WTC11 (cell line): ENCODE measurements around the gene VPS39. TPM values are rescaled to one million over a fixed set of nuclear protein-coding genes. Genes with fewer than 3 reads are reported as not detected.

Experiments used
- ATAC-seq: fragments of 200-7000 bp; cut with Tn5 transposase; 2 replicates; pipeline ENCODE4 v1.10.0; 2021; ENCODE audit warnings: mild to moderate bottlenecking, moderate library complexity
- CTCF ChIA-PET: fragments of 300-600 bp; sonication (Branson Sonifier 250); formaldehyde crosslinking; loops from one replicate; lab custom pipeline; 2021; ENCODE audit warnings: antibody characterized with exemption; lab: Charles Lee
- POLR2A ChIA-PET: fragments of 350-600 bp; sonication (Branson Sonifier 250); formaldehyde crosslinking; loops from one replicate; lab custom pipeline; 2021; ENCODE audit warnings: antibody characterized with exemption; lab: Charles Lee
- DNase-seq: peaks from one replicate; pipeline ENCODE4 v3.0.0; 2021; ENCODE audit warnings: low spot score
- H3K27ac Mint-ChIP-seq: 2 replicates; pipeline ENCODE4 v1.8.0; 2021; ENCODE audit warnings: mixed read lengths
- H3K27me3 Mint-ChIP-seq: 2 replicates; pipeline ENCODE4 v1.8.0; 2021; ENCODE audit warnings: low read depth, mild to moderate bottlenecking, moderate library complexity, mixed read lengths
- H3K36me3 Mint-ChIP-seq: 2 replicates; pipeline ENCODE4 v1.8.0; 2021; ENCODE audit warnings: mixed read lengths
- H3K4me1 Mint-ChIP-seq: 2 replicates; pipeline ENCODE4 v1.8.0; 2022; ENCODE audit warnings: mixed read lengths
- H3K4me3 Mint-ChIP-seq: 2 replicates; pipeline ENCODE4 v1.8.0; 2021; ENCODE audit warnings: mild to moderate bottlenecking, moderate library complexity, mixed read lengths
- H3K9me3 Mint-ChIP-seq: 2 replicates; pipeline ENCODE4 v1.8.0; 2021; ENCODE audit warnings: mixed read lengths
- ATF1 ChIP-seq: sonication (generic); formaldehyde crosslinking; IDR thresholded peaks from 2 replicates; pipeline ENCODE4 v1.8.1; 2023; ENCODE audit warnings: mild to moderate bottlenecking, moderate library complexity, missing genetic modification reagents
- FOXP1 ChIP-seq: sonication (generic); formaldehyde crosslinking; IDR thresholded peaks from 2 replicates; pipeline ENCODE4 v1.8.0; 2022; ENCODE audit warnings: missing genetic modification reagents, mild to moderate bottlenecking, moderate library complexity, borderline replicate concordance
- GRHL2 ChIP-seq: fragments of 250-450 bp; sonication (Bioruptor Pico); IDR thresholded peaks from 2 replicates; pipeline ENCODE4 v1.8.0; 2022; ENCODE audit warnings: mild to moderate bottlenecking, moderate library complexity; ENCODE audit not compliant: insufficient replicate concordance, severe bottlenecking
- SMAD4 ChIP-seq: sonication (generic); formaldehyde crosslinking; IDR thresholded peaks from 2 replicates; pipeline ENCODE4 v1.8.0; 2022; ENCODE audit warnings: mild to moderate bottlenecking, missing genetic modification reagents
- ZNF138 ChIP-seq: sonication (generic); formaldehyde crosslinking; conservative IDR thresholded peaks from 2 replicates; pipeline ENCODE4 v1.8.1; 2022; ENCODE audit warnings: mild to moderate bottlenecking, moderate library complexity, missing genetic modification reagents
- ZNF232 ChIP-seq: sonication (generic); formaldehyde crosslinking; IDR thresholded peaks from 2 replicates; pipeline ENCODE4 v1.8.0; 2022; ENCODE audit warnings: mild to moderate bottlenecking, missing genetic modification reagents
- ZNF671 ChIP-seq: fragments of 250-450 bp; sonication (Bioruptor Pico); IDR thresholded peaks from 2 replicates; pipeline ENCODE4 v1.8.0; 2021; ENCODE audit warnings: mild to moderate bottlenecking
- total RNA-seq: library from RNA; stranded (reverse); gene quantifications from 3 replicates; pipeline ENCODE4 v1.2.3, GENCODE V29; 2021
- TF ChIP-seq, protein P1 (sequence below): sonication (generic); formaldehyde crosslinking; IDR thresholded peaks from 2 replicates; pipeline ENCODE4 v1.8.1; 2023; ENCODE audit warnings: mild to moderate bottlenecking, missing genetic modification reagents, borderline replicate concordance
- TF ChIP-seq, protein P2 (sequence below): sonication (generic); formaldehyde crosslinking; conservative IDR thresholded peaks from 2 replicates; pipeline ENCODE4 v1.8.1; 2022; ENCODE audit warnings: mild to moderate bottlenecking, missing genetic modification reagents
- TF ChIP-seq, protein P3 (sequence below): sonication (generic); formaldehyde crosslinking; IDR thresholded peaks from 2 replicates; pipeline ENCODE4 v1.8.1; 2022; ENCODE audit warnings: mild to moderate bottlenecking, missing genetic modification reagents, moderate library complexity, borderline replicate concordance
- TF ChIP-seq, protein P4 (sequence below): fragments of 250-450 bp; sonication (Bioruptor Pico); IDR thresholded peaks from 2 replicates; pipeline ENCODE4 v1.9.0; 2021; ENCODE audit warnings: moderate library complexity, mild to moderate bottlenecking, inconsistent platforms, borderline replicate concordance
- TF ChIP-seq, protein P5 (sequence below): sonication (generic); formaldehyde crosslinking; IDR thresholded peaks from 2 replicates; pipeline ENCODE4 v1.8.1; 2022; ENCODE audit warnings: mild to moderate bottlenecking, moderate library complexity, missing genetic modification reagents
- TF ChIP-seq, protein P6 (sequence below): sonication (generic); formaldehyde crosslinking; IDR thresholded peaks from 2 replicates; pipeline ENCODE4 v1.8.0; 2022; ENCODE audit warnings: mild to moderate bottlenecking, missing genetic modification reagents

Gene VPS39
- total RNA-seq, 1 experiment from 2014 or later = 44.5 TPM

DNA sequence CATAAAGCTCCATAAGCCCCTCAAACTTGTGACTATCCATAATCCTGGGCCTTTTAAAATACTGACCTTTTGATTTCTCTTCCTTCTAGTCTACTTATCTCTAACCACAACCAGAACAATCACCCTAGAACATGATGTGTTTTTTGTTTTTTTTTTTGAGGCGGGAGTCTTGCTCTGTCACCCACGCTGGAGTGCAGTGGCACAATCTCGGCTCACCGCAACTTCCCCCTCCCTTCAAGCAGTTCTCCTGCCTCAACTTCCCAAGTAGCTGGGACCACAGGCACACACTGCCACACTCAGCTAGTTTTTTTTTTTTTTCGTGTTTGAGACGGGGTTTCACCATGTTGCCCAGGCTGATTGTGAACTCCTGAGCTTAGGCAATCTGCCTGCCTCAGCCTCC is 25.1 kb downstream of the VPS39 start (continued):
- TF ChIP-seq, protein P1, sequence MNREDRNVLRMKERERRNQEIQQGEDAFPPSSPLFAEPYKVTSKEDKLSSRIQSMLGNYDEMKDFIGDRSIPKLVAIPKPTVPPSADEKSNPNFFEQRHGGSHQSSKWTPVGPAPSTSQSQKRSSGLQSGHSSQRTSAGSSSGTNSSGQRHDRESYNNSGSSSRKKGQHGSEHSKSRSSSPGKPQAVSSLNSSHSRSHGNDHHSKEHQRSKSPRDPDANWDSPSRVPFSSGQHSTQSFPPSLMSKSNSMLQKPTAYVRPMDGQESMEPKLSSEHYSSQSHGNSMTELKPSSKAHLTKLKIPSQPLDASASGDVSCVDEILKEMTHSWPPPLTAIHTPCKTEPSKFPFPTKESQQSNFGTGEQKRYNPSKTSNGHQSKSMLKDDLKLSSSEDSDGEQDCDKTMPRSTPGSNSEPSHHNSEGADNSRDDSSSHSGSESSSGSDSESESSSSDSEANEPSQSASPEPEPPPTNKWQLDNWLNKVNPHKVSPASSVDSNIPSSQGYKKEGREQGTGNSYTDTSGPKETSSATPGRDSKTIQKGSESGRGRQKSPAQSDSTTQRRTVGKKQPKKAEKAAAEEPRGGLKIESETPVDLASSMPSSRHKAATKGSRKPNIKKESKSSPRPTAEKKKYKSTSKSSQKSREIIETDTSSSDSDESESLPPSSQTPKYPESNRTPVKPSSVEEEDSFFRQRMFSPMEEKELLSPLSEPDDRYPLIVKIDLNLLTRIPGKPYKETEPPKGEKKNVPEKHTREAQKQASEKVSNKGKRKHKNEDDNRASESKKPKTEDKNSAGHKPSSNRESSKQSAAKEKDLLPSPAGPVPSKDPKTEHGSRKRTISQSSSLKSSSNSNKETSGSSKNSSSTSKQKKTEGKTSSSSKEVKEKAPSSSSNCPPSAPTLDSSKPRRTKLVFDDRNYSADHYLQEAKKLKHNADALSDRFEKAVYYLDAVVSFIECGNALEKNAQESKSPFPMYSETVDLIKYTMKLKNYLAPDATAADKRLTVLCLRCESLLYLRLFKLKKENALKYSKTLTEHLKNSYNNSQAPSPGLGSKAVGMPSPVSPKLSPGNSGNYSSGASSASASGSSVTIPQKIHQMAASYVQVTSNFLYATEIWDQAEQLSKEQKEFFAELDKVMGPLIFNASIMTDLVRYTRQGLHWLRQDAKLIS (CRISPR knock-in tag) = no peak
- no peak for TF ChIP-seq SMAD4 (CRISPR knock-in tag)

DNA sequence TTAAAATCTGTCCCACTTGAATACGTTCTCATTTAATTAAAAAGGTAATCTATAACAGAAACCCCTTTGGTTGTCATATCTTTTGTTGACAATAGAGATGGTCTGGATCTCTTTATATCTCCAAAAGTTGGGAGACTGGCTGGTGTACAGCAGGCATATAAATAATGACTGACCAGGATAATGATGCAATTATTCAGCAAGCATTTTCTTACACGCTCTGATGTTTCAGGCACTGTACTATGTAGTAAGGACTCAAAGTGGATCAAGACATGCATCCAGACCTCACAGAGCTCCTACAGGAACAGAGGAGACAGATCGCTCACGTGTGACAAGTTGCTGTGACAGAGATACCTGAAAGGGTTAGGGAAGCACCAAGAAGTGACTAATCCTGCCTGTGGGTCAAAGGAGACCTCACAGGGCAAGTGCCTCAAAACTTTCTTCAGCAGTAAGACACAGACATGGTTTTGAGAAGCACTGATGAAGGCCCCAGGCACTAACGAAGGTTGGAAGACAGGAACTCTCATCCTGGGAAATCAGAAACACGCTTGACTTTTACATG is 25.7 kb downstream of the VPS39 start:
- Mint-ChIP-seq H3K4me3 (no peak overlapping the region), H3K36me3 (peaks cover 58% of the 10 kb centered on the region), H3K4me1 (no peaks in the 10 kb centered on the region), H3K27me3 (no peaks in the 10 kb centered on the region), H3K27ac (peak overlapping the region; percentile 13; the same call in 1 of the 2 replicates), H3K9me3 (no peaks in the 10 kb centered on the region)
- DNase-seq = no peak
- ChIA-PET POLR2A (no interaction called here), CTCF (no interaction called here)
- ATAC-seq = no peak
- no peak for TF ChIP-seq ATF1 (CRISPR knock-in tag)
- TF ChIP-seq, protein P2, sequence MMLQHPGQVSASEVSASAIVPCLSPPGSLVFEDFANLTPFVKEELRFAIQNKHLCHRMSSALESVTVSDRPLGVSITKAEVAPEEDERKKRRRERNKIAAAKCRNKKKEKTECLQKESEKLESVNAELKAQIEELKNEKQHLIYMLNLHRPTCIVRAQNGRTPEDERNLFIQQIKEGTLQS = no peak
- TF ChIP-seq GRHL2 (CRISPR knock-in tag) = no peak
- TF ChIP-seq, protein P3, sequence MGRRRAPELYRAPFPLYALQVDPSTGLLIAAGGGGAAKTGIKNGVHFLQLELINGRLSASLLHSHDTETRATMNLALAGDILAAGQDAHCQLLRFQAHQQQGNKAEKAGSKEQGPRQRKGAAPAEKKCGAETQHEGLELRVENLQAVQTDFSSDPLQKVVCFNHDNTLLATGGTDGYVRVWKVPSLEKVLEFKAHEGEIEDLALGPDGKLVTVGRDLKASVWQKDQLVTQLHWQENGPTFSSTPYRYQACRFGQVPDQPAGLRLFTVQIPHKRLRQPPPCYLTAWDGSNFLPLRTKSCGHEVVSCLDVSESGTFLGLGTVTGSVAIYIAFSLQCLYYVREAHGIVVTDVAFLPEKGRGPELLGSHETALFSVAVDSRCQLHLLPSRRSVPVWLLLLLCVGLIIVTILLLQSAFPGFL (CRISPR knock-in tag) = no peak

DNA sequence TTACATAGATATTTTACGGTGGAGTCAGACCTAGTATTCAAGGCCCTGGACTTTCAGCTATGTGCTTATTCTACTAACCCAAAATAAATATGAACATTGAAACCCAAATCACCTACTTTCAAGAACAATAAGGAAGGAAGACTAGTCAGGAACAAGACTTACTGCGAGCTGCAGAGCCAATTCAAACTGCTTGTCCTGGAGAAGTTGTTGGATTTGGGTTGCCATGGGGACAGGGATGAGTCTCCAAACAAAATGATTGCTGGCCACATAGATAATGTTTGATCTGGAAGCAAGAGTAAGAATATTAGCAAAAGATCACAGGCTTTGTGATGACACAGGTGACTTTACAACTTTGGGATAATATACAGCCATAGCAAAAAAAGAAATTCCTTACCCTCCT is 30.0 kb downstream of the VPS39 start:
- peaks cover 40% of the 10 kb centered on the region for H3K36me3 Mint-ChIP-seq
- no peak overlapping the region for H3K4me3 Mint-ChIP-seq
- DNase-seq (no peak), ATAC-seq (no peak)
- TF ChIP-seq, protein P4, sequence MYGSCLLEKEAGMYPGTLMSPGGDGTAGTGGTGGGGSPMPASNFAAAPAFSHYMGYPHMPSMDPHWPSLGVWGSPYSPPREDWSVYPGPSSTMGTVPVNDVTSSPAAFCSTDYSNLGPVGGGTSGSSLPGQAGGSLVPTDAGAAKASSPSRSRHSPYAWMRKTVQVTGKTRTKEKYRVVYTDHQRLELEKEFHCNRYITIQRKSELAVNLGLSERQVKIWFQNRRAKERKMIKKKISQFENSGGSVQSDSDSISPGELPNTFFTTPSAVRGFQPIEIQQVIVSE (CRISPR knock-in tag) = no peak
- TF ChIP-seq, protein P5, sequence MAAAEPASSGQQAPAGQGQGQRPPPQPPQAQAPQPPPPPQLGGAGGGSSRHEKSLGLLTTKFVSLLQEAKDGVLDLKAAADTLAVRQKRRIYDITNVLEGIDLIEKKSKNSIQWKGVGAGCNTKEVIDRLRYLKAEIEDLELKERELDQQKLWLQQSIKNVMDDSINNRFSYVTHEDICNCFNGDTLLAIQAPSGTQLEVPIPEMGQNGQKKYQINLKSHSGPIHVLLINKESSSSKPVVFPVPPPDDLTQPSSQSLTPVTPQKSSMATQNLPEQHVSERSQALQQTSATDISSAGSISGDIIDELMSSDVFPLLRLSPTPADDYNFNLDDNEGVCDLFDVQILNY (CRISPR knock-in tag) = no peak
- TF ChIP-seq ZNF138 (no peak), ZNF671 (CRISPR knock-in tag) (no peak), FOXP1 (CRISPR knock-in tag) (no peak), ZNF232 (no peak)
- TF ChIP-seq, protein P6, sequence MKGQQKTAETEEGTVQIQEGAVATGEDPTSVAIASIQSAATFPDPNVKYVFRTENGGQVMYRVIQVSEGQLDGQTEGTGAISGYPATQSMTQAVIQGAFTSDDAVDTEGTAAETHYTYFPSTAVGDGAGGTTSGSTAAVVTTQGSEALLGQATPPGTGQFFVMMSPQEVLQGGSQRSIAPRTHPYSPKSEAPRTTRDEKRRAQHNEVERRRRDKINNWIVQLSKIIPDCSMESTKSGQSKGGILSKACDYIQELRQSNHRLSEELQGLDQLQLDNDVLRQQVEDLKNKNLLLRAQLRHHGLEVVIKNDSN = no peak
- ChIA-PET POLR2A (no interaction called here), CTCF (no interaction called here)
- H3K9me3 Mint-ChIP-seq = no peaks in the 10 kb centered on the region
- no peaks in the 10 kb centered on the region for H3K27me3 Mint-ChIP-seq
- H3K27ac Mint-ChIP-seq = peak overlapping the region; percentile 66; the same call in 1 of the 2 replicates
- H3K4me1 Mint-ChIP-seq = no peaks in the 10 kb centered on the region
